Adrenal gland (tissue), 12 donors: ENCODE results near the gene LMAN1. TPM values are rescaled to one million over a fixed set of nuclear protein-coding genes. Genes with fewer than 3 reads are reported as not detected.

ENCODE experiments used
- DNase-seq, 7 donors: peaks; one replicate each; pipeline ENCODE4 v3.0.0-alpha.2; 2019 to 2020
- H3K27ac ChIP-seq, 5 donors: fragments of 200-600 bp; sonication (generic) in 4 of 5; 1 replicate in 3 of 5; 2 replicates in 2 of 5; pipeline versions ENCODE4 v1.5.1 to v1.8.0; 2016 to 2020; ENCODE audit warnings: mild to moderate bottlenecking in 1 of 5
- H3K27me3 ChIP-seq: fragments of 200-600 bp; 2 replicates; pipeline ENCODE4 v1.8.0; 2021
- H3K36me3 ChIP-seq, 2 donors: fragments of 200-600 bp; replicated peaks in 1 of 2; 1 replicate in 1 of 2; 2 replicates in 1 of 2; pipeline versions ENCODE4 v1.5.1 to v1.8.0; 2018 to 2022
- H3K4me1 ChIP-seq, 2 donors: fragments of 200-600 bp; replicated peaks in 1 of 2; 1 replicate in 1 of 2; 2 replicates in 1 of 2; pipeline versions ENCODE4 v1.5.1 to v1.8.0; 2018 to 2021
- H3K4me3 ChIP-seq, 4 donors: fragments of 200-600 bp; sonication (generic) in 3 of 4; one replicate each; pipeline ENCODE4 v1.5.1; 2016 to 2018
- H3K9me3 ChIP-seq, 3 donors: fragments of 200-600 bp; sonication (generic) in 1 of 3; replicated peaks in 1 of 3; 1 replicate in 2 of 3; 2 replicates in 1 of 3; pipeline versions ENCODE4 v1.5.1 to v1.8.0; 2016 to 2021
- CTCF ChIP-seq, 6 experiments: fragments of 450-650 bp in 4 of 6; fragments of 200-600 bp in 2 of 6; sonication (generic) in 1 of 6; IDR thresholded peaks; 1 replicate in 5 of 6; 2 replicates in 1 of 6; pipeline versions ENCODE4 v1.5.1 to v1.8.0; 2016 to 2021; ENCODE audit warnings: antibody characterized with exemption in 6 of 6, mild to moderate bottlenecking in 2 of 6, moderate library complexity in 1 of 6
- POLR2A ChIP-seq, 2 donors: fragments of 450-650 bp; IDR thresholded peaks; one replicate each; pipeline ENCODE4 v1.6.1; 2017; ENCODE audit warnings: antibody characterized with exemption in 2 of 2, mild to moderate bottlenecking in 2 of 2, moderate library complexity in 1 of 2
- WGBS, 4 donors: extraction: QIAGEN DNeasy Blood & Tissue Kit in 2 of 4; methylation state at CpG; one replicate each; pipeline versions ENCODE4 v1.1.5 to v1.1.7; 2013 to 2017; 5-methylcytosine and 5-hydroxymethylcytosine counted together
- intact Hi-C, 2 donors: fragments of 100-400 bp; cut with DNase I; formaldehyde crosslinking; loops; one replicate each; pipeline versions ENCODE4 v1.14.1 to v1.15.0; 2022 to 2023
- polyA plus RNA-seq, 3 donors: library from polyadenylated mRNA; stranded (reverse); fragments of 200-250 nt in 2 of 3; fragments of 350-450 nt in 1 of 3; fragmentation: Illumina TruSeq in 1 of 3; extraction: RNeasy Lipid Tissue Mini Kit (QIAGEN cat#74804) in 1 of 3; gene quantifications; one replicate each; pipeline ENCODE4 v1.2.3, GENCODE V29; 2013 to 2014
- total RNA-seq, 9 donors: library from RNA; depleted of rRNA in 4 of 9; stranded (reverse); fragments of >200 nt in 4 of 9; fragments of 120-200 nt in 1 of 9; fragmentation: NEBNext Ultra II Directional in 1 of 9; extraction: Animal tissue kit (Norgen Biotek cat#: 25700) in 1 of 9; gene quantifications; one replicate each; pipeline versions ENCODE4 v1.1.0 to v1.2.4, GENCODE V29; 2013 to 2023
- donor health status: healthy with polysubstance abuse.
- donor health status: Bipolar disorder and iron deficiency.
- donor health status: DM: yes; HTN: yes; CAD: no.
- donor health status: DM: no; HTN: no; CAD: no.
- donor health status: DM: no; HTN: no; CAD: no.
- donor health status: DM: yes; HTN: yes; CAD: no.

Gene LMAN1
- total and polyA plus RNA-seq, 12 donors, result 14.3 to 186 (median 89.3) TPM

GRCh38 chr18:59381949-59382348 is 22.9 kb upstream of the LMAN1 start:
- no peaks in the 10 kb centered on the region for H3K36me3 ChIP-seq
- TF ChIP-seq POLR2A (IDR thresholded peaks at IDR 0.05) (no peak), CTCF (IDR thresholded peaks at IDR 0.05) (no peak)
- 80 to 84% (median 84%) methylated on average over 6 of the region's 6 CpGs for WGBS, 4 donors

GRCh38 chr18:59380706-59381105 is 21.6 kb upstream of the LMAN1 start:
- Histone ChIP-seq H3K27me3 (no peaks in the 10 kb centered on the region), H3K27ac (no peak overlapping the region), H3K4me3 (no peak overlapping the region), H3K4me1 (no peaks in the 10 kb centered on the region), H3K36me3 (no peaks in the 10 kb centered on the region), H3K9me3 (no peaks in the 10 kb centered on the region)
- no peak for DNase-seq
- TF ChIP-seq CTCF (IDR thresholded peaks at IDR 0.05), result no peak
- no peak for TF ChIP-seq POLR2A (IDR thresholded peaks at IDR 0.05)
- WGBS, 4 donors, result 85 to 89% (median 88%) methylated on average over 5 of the region's 5 CpGs
- intact Hi-C loops, result no loop called here

More at GRCh38 chr18:59381949-59382348, 22.9 kb upstream of the LMAN1 start:
- no peak for DNase-seq
- Histone ChIP-seq H3K9me3 (no peaks in the 10 kb centered on the region), H3K4me1 (no peaks in the 10 kb centered on the region), H3K4me3 (no peak overlapping the region), H3K27me3 (no peaks in the 10 kb centered on the region), H3K27ac (no peak overlapping the region)
- intact Hi-C loops, result no loop called here

GRCh38 chr18:59379772-59380522 is 20.9 kb upstream of the LMAN1 start:
- no peak for DNase-seq
- Histone ChIP-seq H3K4me3 (no peak overlapping the region), H3K27ac (no peak overlapping the region), H3K4me1 (no peaks in the 10 kb centered on the region), H3K9me3 (no peaks in the 10 kb centered on the region), H3K36me3 (no peaks in the 10 kb centered on the region), H3K27me3 (no peaks in the 10 kb centered on the region)
- intact Hi-C loops, result no loop called here
- TF ChIP-seq POLR2A (IDR thresholded peaks at IDR 0.05), result no peak
- TF ChIP-seq CTCF (IDR thresholded peaks at IDR 0.05), result no peak
- 86 to 95% (median 89%) methylated on average over 3 of the region's 3 CpGs for WGBS, 4 donors

GRCh38 chr18:59377613-59378337 is 18.7 kb upstream of the LMAN1 start:
- WGBS, 4 donors, result 59 to 81% (median 65%) methylated on average over 5 of the region's 5 CpGs
- no peak for DNase-seq
- Histone ChIP-seq H3K27me3 (no peaks in the 10 kb centered on the region), H3K9me3 (no peaks in the 10 kb centered on the region), H3K4me1 (no peaks in the 10 kb centered on the region), H3K27ac (no peak overlapping the region), H3K4me3 (no peak overlapping the region), H3K36me3 (no peaks in the 10 kb centered on the region)
- TF ChIP-seq CTCF (IDR thresholded peaks at IDR 0.05) (no peak), POLR2A (IDR thresholded peaks at IDR 0.05) (no peak)
- intact Hi-C loops, result no loop called here
